Fibroblast of the aortic adventitia (primary cell): ENCODE results near the gene PHYKPL. TPM values are rescaled to one million over a fixed set of nuclear protein-coding genes. Genes with fewer than 3 reads are reported as not detected.

Source experiments
- DNase-seq: peaks from one replicate; pipeline ENCODE4 v3.0.0-alpha.2; 2010; ENCODE audit warnings: low read depth
- H3K4me3 ChIP-seq: 2 replicates; pipeline ENCODE4 v1.5.1; 2011; ENCODE audit warnings: low read depth, mild to moderate bottlenecking, control low read depth, low read length, moderate library complexity
- CTCF ChIP-seq: IDR thresholded peaks from 2 replicates; pipeline ENCODE4 v1.5.1; 2011; ENCODE audit warnings: mild to moderate bottlenecking, low read length, control low read depth, inconsistent platforms; ENCODE audit not compliant: insufficient read depth
- total RNA-seq: library from RNA; depleted of rRNA; stranded (reverse); fragments of >200 nt; gene quantifications from 2 replicates; pipeline ENCODE4 v1.2.3, GENCODE V29; 2012; ENCODE audit warnings: low replicate concordance

Gene PHYKPL
- total RNA-seq, 1 donor: 25.0 TPM

DNA sequence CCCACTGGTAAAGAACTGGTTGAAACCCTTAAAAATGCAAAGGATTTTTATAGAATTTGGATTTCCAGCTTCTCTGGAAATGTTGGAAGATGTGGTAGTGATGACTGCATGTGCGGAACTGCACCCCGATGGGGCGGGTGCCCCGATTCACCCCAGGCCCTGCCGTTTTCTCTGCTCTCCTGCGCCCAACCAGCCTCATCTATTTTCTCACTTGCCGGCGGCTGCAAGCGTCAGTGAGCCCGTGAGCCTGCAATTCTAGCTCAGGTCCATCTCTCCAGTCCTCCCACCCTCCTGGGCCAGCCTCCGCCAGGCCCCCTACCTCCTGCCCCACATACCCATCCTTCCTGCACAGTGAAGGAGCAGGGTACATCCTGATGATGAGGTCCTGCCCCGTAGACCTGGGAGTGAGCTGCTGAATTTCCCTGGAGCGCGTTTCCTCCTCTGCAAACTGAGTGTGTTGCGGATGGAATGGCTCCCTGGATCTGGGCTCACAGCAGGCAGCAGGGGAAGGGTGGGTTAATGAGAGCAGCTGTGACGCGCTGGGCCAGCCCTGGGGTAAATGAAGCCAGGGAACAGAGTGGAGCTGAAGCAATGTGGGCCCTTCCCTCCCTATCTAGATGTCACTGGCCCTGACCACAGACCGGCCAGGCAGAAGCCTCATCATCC is 45.9 kb upstream of the PHYKPL start:
- no peak overlapping the region for H3K4me3 ChIP-seq
- DNase-seq: no peak
- no peak for TF ChIP-seq CTCF

- TF ChIP-seq CTCF: no peak
- H3K4me3 ChIP-seq: no peak overlapping the region
- no peak for DNase-seq
These were observed 45.3 kb upstream of the PHYKPL start for GRCh38 chr5:178277866-178278265.

- DNase-seq: no peak
- TF ChIP-seq CTCF: no peak
- H3K4me3 ChIP-seq: no peak overlapping the region
These were observed 44.7 kb upstream of the PHYKPL start for GRCh38 chr5:178277346-178277745.

DNA sequence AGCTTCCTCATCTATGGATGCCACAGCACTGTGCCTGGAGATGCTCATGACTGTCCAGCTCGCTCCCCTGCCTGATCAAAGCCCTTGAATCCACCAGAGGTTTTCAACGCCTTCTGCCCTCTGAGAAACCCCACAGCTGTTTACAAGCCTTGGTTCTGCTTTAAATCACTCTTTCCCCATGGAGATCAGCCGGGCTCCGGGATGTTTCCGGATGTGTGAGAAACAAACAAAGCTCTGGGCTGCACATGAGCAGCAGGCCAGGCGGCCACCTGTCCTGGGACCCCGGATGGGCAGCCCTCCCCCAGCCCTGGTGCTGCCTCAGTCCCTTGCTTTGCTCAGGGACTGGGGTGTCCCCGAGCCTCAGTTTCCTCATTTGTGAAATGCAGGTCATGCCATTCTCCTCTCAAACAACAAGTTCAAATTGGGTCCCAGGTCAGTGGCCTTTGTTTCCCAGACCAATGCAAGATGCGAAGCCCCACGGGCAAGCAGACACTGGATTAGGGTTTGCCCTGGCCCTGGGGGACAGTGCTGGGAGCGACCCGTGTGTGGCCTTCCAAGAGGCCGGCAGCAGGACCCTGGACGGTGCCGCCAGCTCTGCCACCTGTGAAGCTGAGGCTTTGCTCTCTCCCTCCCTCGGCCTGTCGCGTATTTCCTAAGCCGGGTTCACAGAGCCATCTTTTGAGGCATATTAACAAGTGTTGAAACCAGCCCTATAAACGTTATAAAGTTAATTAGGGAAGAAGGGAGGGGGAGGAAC is 42.4 kb upstream of the PHYKPL start:
- DNase-seq: no peak

GRCh38 chr5:178273665-178274541 is 41.3 kb upstream of the PHYKPL start:
- no peak overlapping the region for H3K4me3 ChIP-seq
- TF ChIP-seq CTCF: no peak
- DNase-seq: no peak

More for the DNA sequence above, 42.4 kb upstream of the PHYKPL start:
- no peak for TF ChIP-seq CTCF
- H3K4me3 ChIP-seq: no peak overlapping the region

DNA sequence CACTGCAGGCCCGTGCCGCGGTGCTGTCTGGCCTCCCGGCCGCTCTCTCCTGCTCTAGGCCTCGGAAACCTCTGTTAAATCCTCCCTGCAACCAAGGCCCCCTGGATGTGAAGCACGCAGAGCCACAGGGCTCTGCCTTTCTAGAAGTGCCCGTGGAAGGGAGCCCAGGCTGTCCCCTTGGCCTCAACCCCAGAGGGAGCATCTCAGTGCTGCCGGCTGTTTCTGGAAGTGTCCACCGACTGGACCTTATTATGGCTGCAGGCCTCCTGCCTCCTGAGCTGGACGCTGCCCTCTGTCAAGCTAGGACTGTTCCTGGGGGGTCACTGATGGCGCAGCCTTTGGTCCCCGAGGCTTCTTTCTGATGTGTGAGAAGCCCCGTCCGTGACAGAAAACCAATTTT is 40.4 kb upstream of the PHYKPL start:
- no peak for DNase-seq
- H3K4me3 ChIP-seq: no peak overlapping the region
- TF ChIP-seq CTCF: no peak
